OCI-LY3 (cell line): ENCODE measurements around the gene DOCK9.

Experiments
- H2AFZ ChIP-seq: fragments of 200-600, 300-600 bp; shearing (Covaris generic); 2 replicates; pipeline ENCODE4 v1.6.0; 2014; ENCODE audit warnings: antibody characterized with exemption, low read depth, low read length
- H3K27ac ChIP-seq: fragments of 200-600, 300-600 bp; sonication (generic); 2 replicates; pipeline ENCODE4 v1.5.1; 2014; ENCODE audit warnings: mild to moderate bottlenecking, low read length, moderate library complexity, mixed read lengths
- H3K27me3 ChIP-seq: fragments of 200-600, 300-600 bp; sonication (generic); 2 replicates; pipeline ENCODE4 v1.6.1; 2014; ENCODE audit warnings: low read depth, low read length, mixed read lengths
- H3K36me3 ChIP-seq: fragments of 200-600, 300-600 bp; sonication (generic); replicated peaks from 2 replicates; pipeline ENCODE3; 2014; ENCODE audit warnings: low read depth, low read length, mixed read lengths
- H3K4me1 ChIP-seq: fragments of 300-600, 200-600 bp; sonication (generic); 2 replicates; pipeline ENCODE4 v1.6.1; 2014; ENCODE audit warnings: low read length, mixed read lengths
- H3K4me2 ChIP-seq: fragments of 200-600, 300-600 bp; sonication (generic); 2 replicates; pipeline ENCODE4 v1.6.1; 2014; ENCODE audit warnings: low read length, mixed read lengths
- H3K4me3 ChIP-seq: fragments of 300-600, 200-600 bp; sonication (generic); 2 replicates; pipeline ENCODE4 v1.5.1; 2014; ENCODE audit warnings: antibody characterized with exemption, mild to moderate bottlenecking, low read length, moderate library complexity
- H3K79me2 ChIP-seq: fragments of 300-600, 200-600 bp; shearing (Covaris generic); 2 replicates; pipeline ENCODE4 v1.6.1; 2014; ENCODE audit warnings: mild to moderate bottlenecking, low read length, mixed read lengths
- H3K9ac ChIP-seq: fragments of 300-600, 200-600 bp; shearing (Covaris generic); 2 replicates; pipeline ENCODE4 v1.6.0; 2014; ENCODE audit warnings: mild to moderate bottlenecking, low read length, moderate library complexity
- H3K9me3 ChIP-seq: fragments of 200-600, 300-600 bp; shearing (Covaris generic); 2 replicates; pipeline ENCODE4 v1.6.1; 2014; ENCODE audit warnings: low read length, mixed read lengths; ENCODE audit not compliant: insufficient read depth
- H4K20me1 ChIP-seq: fragments of 200-600, 300-600 bp; sonication (generic); 2 replicates; pipeline ENCODE4 v1.6.1; 2016; ENCODE audit warnings: low read length, mixed read lengths; ENCODE audit not compliant: insufficient read depth
- CTCF ChIP-seq: fragments of 200-600, 300-600 bp; sonication (generic); IDR thresholded peaks from 2 replicates; pipeline ENCODE4 v1.5.1; 2014; ENCODE audit warnings: antibody characterized with exemption, low read length, low read depth
- EZH2phosphoT487 ChIP-seq: fragments of 200-600 bp; shearing (Covaris generic); IDR thresholded peaks from 2 replicates; pipeline ENCODE4 v1.6.1; 2018; ENCODE audit warnings: antibody characterized with exemption, mixed run types, low read depth

DOCK9 gene

GRCh38 chr13:98781045-98781444 is 196.8 kb downstream of the DOCK9 start:
- no peaks in the 10 kb centered on the region for H3K79me2 ChIP-seq
- no peak for TF ChIP-seq CTCF
- TF ChIP-seq EZH2phosphoT487 = no peak
- H3K27me3 ChIP-seq = peaks cover 41% of the 10 kb centered on the region
- no peaks in the 10 kb centered on the region for H3K9me3 ChIP-seq
- no peak overlapping the region for H3K4me2 ChIP-seq
- no peaks in the 10 kb centered on the region for H4K20me1 ChIP-seq
- no peak overlapping the region for H3K9ac ChIP-seq
- H3K4me1 ChIP-seq = no peaks in the 10 kb centered on the region
- H3K27ac ChIP-seq = no peak overlapping the region
- H3K4me3 ChIP-seq = no peak overlapping the region
- no peak overlapping the region for H2AFZ ChIP-seq
- H3K36me3 ChIP-seq = no peaks in the 10 kb centered on the region

GRCh38 chr13:98780451-98780850 is 197.4 kb downstream of the DOCK9 start:
- Histone ChIP-seq H4K20me1 (no peaks in the 10 kb centered on the region), H3K4me1 (no peaks in the 10 kb centered on the region), H3K9ac (no peak overlapping the region), H3K79me2 (no peaks in the 10 kb centered on the region), H3K27me3 (peaks cover 37% of the 10 kb centered on the region), H3K4me2 (no peak overlapping the region), H2AFZ (no peak overlapping the region), H3K36me3 (no peaks in the 10 kb centered on the region), H3K27ac (no peak overlapping the region), H3K9me3 (no peaks in the 10 kb centered on the region), H3K4me3 (no peak overlapping the region)
- TF ChIP-seq EZH2phosphoT487 = no peak
- no peak for TF ChIP-seq CTCF

- H3K9me3 ChIP-seq = no peaks in the 10 kb centered on the region
- H4K20me1 ChIP-seq = no peaks in the 10 kb centered on the region
- TF ChIP-seq CTCF = no peak
- TF ChIP-seq EZH2phosphoT487 = no peak
- H3K79me2 ChIP-seq = no peaks in the 10 kb centered on the region
- H2AFZ ChIP-seq = no peak overlapping the region
- no peak overlapping the region for H3K9ac ChIP-seq
- peaks cover 37% of the 10 kb centered on the region for H3K27me3 ChIP-seq
- no peak overlapping the region for H3K27ac ChIP-seq
- H3K36me3 ChIP-seq = no peaks in the 10 kb centered on the region
- no peaks in the 10 kb centered on the region for H3K4me1 ChIP-seq
- H3K4me2 ChIP-seq = no peak overlapping the region
- no peak overlapping the region for H3K4me3 ChIP-seq
These were observed 198.2 kb downstream of the DOCK9 start for GRCh38 chr13:98779695-98780094.

GRCh38 chr13:98778749-98779148 is 199.1 kb downstream of the DOCK9 start:
- Histone ChIP-seq H3K4me3 (no peak overlapping the region), H3K9ac (no peak overlapping the region), H3K79me2 (no peaks in the 10 kb centered on the region), H4K20me1 (no peaks in the 10 kb centered on the region), H3K4me1 (no peaks in the 10 kb centered on the region), H3K9me3 (no peaks in the 10 kb centered on the region), H3K36me3 (no peaks in the 10 kb centered on the region), H3K27ac (no peak overlapping the region), H3K27me3 (peaks cover 37% of the 10 kb centered on the region), H2AFZ (no peak overlapping the region), H3K4me2 (no peak overlapping the region)
- TF ChIP-seq EZH2phosphoT487 (no peak), CTCF (no peak)
